ENCODE measurements around the gene ERN2.

The ERN2 gene

DNA sequence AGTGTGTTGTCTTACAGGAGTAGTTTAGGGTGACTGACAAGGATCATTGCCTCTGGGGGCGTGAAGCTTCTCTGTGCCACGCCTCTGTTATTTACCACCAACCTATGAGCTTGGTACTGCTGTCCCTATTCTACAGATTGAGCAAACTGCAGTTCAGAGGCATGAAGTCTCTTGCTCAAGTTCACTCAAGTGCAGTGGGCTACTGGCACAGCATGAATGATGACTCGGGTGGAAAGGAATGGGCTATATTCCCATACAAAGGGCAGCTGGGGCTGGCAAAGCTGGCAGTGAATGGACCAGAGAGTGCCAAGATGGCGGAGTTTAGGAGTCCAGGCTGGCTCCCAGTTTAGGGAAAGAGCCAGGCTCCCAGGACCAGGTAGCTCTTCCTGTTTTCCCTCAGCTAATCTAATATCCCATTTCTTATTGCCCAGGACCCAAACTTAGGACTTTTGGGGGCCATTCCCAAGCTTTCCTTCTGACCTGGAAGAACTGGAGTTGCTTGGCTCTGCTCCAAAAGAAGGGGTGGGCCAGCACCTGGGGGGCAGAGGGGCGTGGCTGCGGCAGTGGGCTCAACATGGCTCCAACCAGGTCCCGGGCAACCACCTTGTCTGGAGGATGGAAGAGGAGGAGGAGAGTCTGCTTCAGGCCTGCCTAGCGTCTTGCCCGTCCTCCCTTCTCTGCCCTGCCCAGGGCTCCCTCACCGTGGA, 21.4 kb downstream of the ERN2 start:
- Histone ChIP-seq H3K36me3 (ENCODE audit: control insufficient read depth in 5 of 5, insufficient read depth in 5 of 5, low read length in 5 of 5) (peaks cover 0 to 45% (median 42%) of the 10 kb centered on the region in 5 donors), H3K9ac (ENCODE audit: low read length in 5 of 5) (no peak overlapping the region), H3K4me1 (ENCODE audit: control insufficient read depth in 5 of 5, insufficient read depth in 5 of 5, low read length in 5 of 5) (peaks cover 0 to 29% (median 22%) of the 10 kb centered on the region in 5 donors), H3K27ac (ENCODE audit: low read depth, low read length) (no peak overlapping the region), H3K27me3 (ENCODE audit: control insufficient read depth in 5 of 5, insufficient read depth in 4 of 5, low read length in 5 of 5) (no peaks in the 10 kb centered on the region), H3K9me3 (ENCODE audit: control insufficient read depth in 5 of 5, low read length in 5 of 5) (no peaks in the 10 kb centered on the region), H3K4me3 (ENCODE audit: low read depth in 1 of 5, low read length in 5 of 5) (no peak overlapping the region)

DNA sequence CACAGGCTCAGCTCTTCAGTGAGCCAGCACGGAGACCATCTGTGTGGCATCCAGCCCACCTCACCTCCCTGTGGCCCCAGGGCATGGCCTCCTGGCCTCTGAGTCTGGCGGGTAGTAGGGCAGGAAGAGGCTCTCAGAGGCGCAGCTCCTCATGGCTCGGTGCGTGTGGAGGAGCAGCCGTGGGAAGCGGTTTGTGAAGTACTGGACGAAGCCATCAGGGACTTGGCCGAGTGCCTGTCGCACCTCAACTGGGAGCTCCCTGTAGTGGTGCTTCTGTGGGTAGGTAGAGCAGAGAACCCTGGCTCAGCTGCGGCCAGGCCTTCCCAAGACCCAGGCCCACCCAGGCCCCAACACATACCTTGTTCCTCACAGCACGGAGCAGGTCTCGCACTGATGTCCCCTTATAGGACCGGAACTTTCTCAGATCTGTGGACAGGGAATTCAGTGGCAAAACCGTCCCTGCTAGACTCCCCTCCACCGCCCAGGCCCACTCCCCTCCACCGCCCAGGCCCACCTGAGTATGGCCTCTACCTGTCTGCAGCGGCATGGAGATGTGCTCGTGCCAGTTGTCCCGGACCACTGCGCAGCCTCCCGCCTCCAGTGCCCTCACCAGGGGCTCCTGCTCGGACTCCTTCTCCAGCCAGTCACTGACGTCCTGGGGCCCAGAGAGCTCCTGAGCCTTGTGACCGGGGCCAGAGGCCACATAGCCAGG, 22.1 kb downstream of the ERN2 start:
- Histone ChIP-seq H3K9ac (ENCODE audit: low read length in 5 of 5) (no peak overlapping the region), H3K4me1 (ENCODE audit: control insufficient read depth in 5 of 5, insufficient read depth in 5 of 5, low read length in 5 of 5) (peaks cover 0 to 29% (median 22%) of the 10 kb centered on the region in 5 donors), H3K36me3 (ENCODE audit: control insufficient read depth in 5 of 5, insufficient read depth in 5 of 5, low read length in 5 of 5) (peaks cover 0 to 48% (median 42%) of the 10 kb centered on the region in 5 donors)

GRCh38 chr16:23689442-23690187, 23.4 kb downstream of the ERN2 start:
- Histone ChIP-seq H3K4me1 (ENCODE audit: control insufficient read depth in 5 of 5, insufficient read depth in 5 of 5, low read length in 5 of 5) (peaks cover 0 to 22% (median 15%) of the 10 kb centered on the region in 5 donors), H3K9me3 (ENCODE audit: control insufficient read depth in 5 of 5, low read length in 5 of 5) (no peaks in the 10 kb centered on the region), H3K36me3 (ENCODE audit: control insufficient read depth in 5 of 5, insufficient read depth in 5 of 5, low read length in 5 of 5) (peaks cover 0 to 48% (median 42%) of the 10 kb centered on the region in 5 donors), H3K27ac (ENCODE audit: low read depth, low read length) (no peak overlapping the region), H3K4me3 (ENCODE audit: low read depth in 1 of 5, low read length in 5 of 5) (no peak overlapping the region), H3K9ac (ENCODE audit: low read length in 5 of 5) (no peak overlapping the region), H3K27me3 (ENCODE audit: control insufficient read depth in 5 of 5, insufficient read depth in 4 of 5, low read length in 5 of 5) (no peaks in the 10 kb centered on the region)

More for the DNA sequence above, 22.1 kb downstream of the ERN2 start:
- Histone ChIP-seq H3K4me3 (ENCODE audit: low read depth in 1 of 5, low read length in 5 of 5) (no peak overlapping the region), H3K27ac (ENCODE audit: low read depth, low read length) (no peak overlapping the region), H3K9me3 (ENCODE audit: control insufficient read depth in 5 of 5, low read length in 5 of 5) (no peaks in the 10 kb centered on the region), H3K27me3 (ENCODE audit: control insufficient read depth in 5 of 5, insufficient read depth in 4 of 5, low read length in 5 of 5) (no peaks in the 10 kb centered on the region)

DNA sequence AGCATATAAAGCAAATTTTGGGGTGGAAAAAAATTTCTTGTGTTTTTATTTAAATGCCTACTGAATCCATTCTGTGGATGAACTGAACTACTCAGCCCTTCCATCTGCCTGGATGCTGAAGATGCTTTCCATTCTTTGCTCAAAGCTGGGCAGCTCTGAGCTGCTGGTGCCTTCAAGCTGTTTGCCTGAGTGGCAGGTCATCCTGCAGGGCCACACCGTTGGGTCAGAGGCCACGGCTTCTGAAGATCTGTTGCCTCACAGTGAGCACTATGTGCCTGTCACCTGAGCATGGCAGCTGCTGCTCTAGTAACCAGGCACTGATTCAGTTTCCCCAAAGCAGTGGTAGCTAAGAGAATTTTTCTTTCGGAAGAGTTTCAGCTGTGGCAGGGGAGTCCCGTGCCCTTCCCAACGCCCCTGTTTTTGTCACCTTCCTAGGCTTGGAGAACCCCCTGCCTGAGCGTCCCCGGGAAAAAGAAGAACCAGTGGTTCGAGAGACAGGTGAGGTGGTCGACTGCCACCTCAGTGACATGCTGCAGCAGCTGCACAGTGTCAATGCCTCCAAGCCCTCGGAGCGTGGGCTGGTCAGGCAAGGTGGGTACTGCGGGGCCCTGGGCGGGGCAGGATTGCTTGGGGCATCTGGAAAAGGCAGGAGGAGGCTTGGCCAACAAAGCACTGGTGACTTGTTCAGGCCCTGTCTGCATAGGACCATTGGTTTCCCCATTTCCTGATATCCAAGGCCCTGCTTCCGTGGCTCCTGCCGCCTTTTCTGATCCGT, 25.8 kb downstream of the ERN2 start:
- Histone ChIP-seq H3K4me3 (ENCODE audit: low read depth in 1 of 5, low read length in 5 of 5) (no peak overlapping the region), H3K27ac (ENCODE audit: low read depth, low read length) (no peak overlapping the region), H3K4me1 (ENCODE audit: control insufficient read depth in 5 of 5, insufficient read depth in 5 of 5, low read length in 5 of 5) (peaks cover 0 to 14% (median 8%) of the 10 kb centered on the region in 5 donors), H3K9ac (ENCODE audit: low read length in 5 of 5) (no peak overlapping the region), H3K27me3 (ENCODE audit: control insufficient read depth in 5 of 5, insufficient read depth in 4 of 5, low read length in 5 of 5) (no peaks in the 10 kb centered on the region), H3K36me3 (ENCODE audit: control insufficient read depth in 5 of 5, insufficient read depth in 5 of 5, low read length in 5 of 5) (peaks cover 0 to 66% (median 53%) of the 10 kb centered on the region in 5 donors), H3K9me3 (ENCODE audit: control insufficient read depth in 5 of 5, low read length in 5 of 5) (no peaks in the 10 kb centered on the region)

DNA sequence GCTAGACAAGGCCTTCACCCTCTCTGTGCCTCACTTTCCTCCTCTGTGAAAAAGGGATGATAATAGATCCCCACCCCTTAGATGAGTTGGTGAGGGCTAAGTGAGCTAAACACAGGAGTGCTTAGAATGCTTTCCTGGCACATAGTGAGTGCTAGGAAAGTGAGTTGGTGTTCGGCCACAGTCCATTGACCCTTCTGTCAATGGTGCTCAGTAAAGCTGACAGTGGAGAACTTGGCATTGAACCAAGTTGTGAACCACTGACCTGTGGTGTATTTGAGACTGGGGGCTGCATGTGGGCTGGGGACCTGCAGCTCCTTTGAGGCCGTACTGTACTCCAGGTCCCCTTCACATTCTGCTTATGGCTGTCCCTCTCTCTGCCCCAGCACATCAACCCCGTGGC, 29.5 kb downstream of the ERN2 start:
- peaks cover 0 to 56% (median 36%) of the 10 kb centered on the region in 5 donors for H3K36me3 ChIP-seq (ENCODE audit: control insufficient read depth in 5 of 5, insufficient read depth in 5 of 5, low read length in 5 of 5)
- no peaks in the 10 kb centered on the region for H3K9me3 ChIP-seq (ENCODE audit: control insufficient read depth in 5 of 5, low read length in 5 of 5)
- H3K27me3 ChIP-seq (ENCODE audit: control insufficient read depth in 5 of 5, insufficient read depth in 4 of 5, low read length in 5 of 5) = no peaks in the 10 kb centered on the region
- no peak overlapping the region for H3K27ac ChIP-seq (ENCODE audit: low read depth, low read length)
- H3K9ac ChIP-seq (ENCODE audit: low read length in 5 of 5) = no peak overlapping the region
- H3K4me1 ChIP-seq (ENCODE audit: control insufficient read depth in 5 of 5, insufficient read depth in 5 of 5, low read length in 5 of 5) = peaks cover 0 to 11% (median 10%) of the 10 kb centered on the region in 5 donors
- no peak overlapping the region for H3K4me3 ChIP-seq (ENCODE audit: low read depth in 1 of 5, low read length in 5 of 5)

- Histone ChIP-seq H3K36me3 (ENCODE audit: control insufficient read depth in 5 of 5, insufficient read depth in 5 of 5, low read length in 5 of 5) (peaks cover 0 to 43% (median 23%) of the 10 kb centered on the region in 5 donors), H3K4me3 (ENCODE audit: low read depth in 1 of 5, low read length in 5 of 5) (no peak overlapping the region), H3K27me3 (ENCODE audit: control insufficient read depth in 5 of 5, insufficient read depth in 4 of 5, low read length in 5 of 5) (no peaks in the 10 kb centered on the region)
These were observed 30.8 kb downstream of the ERN2 start for GRCh38 chr16:23682181-23682580.

GRCh38 chr16:23679986-23680336, 33.1 kb downstream of the ERN2 start:
- no peaks in the 10 kb centered on the region for H3K27me3 ChIP-seq (ENCODE audit: control insufficient read depth in 5 of 5, insufficient read depth in 4 of 5, low read length in 5 of 5)
- peaks cover 0 to 42% (median 24%) of the 10 kb centered on the region in 5 donors for H3K36me3 ChIP-seq (ENCODE audit: control insufficient read depth in 5 of 5, insufficient read depth in 5 of 5, low read length in 5 of 5)
- no peak overlapping the region for H3K9ac ChIP-seq (ENCODE audit: low read length in 5 of 5)
- H3K27ac ChIP-seq (ENCODE audit: low read depth, low read length) = no peak overlapping the region
- H3K4me3 ChIP-seq (ENCODE audit: low read depth in 1 of 5, low read length in 5 of 5) = no peak overlapping the region
- no peaks in the 10 kb centered on the region for H3K9me3 ChIP-seq (ENCODE audit: control insufficient read depth in 5 of 5, low read length in 5 of 5)
- peaks cover 0 to 16% (median 15%) of the 10 kb centered on the region in 5 donors for H3K4me1 ChIP-seq (ENCODE audit: control insufficient read depth in 5 of 5, insufficient read depth in 5 of 5, low read length in 5 of 5)

More at GRCh38 chr16:23682181-23682580, 30.8 kb downstream of the ERN2 start:
- H3K27ac ChIP-seq (ENCODE audit: low read depth, low read length) = no peak overlapping the region
- H3K9ac ChIP-seq (ENCODE audit: low read length in 5 of 5) = no peak overlapping the region
- H3K4me1 ChIP-seq (ENCODE audit: control insufficient read depth in 5 of 5, insufficient read depth in 5 of 5, low read length in 5 of 5) = peaks cover 0 to 16% (median 15%) of the 10 kb centered on the region in 5 donors
- no peaks in the 10 kb centered on the region for H3K9me3 ChIP-seq (ENCODE audit: control insufficient read depth in 5 of 5, low read length in 5 of 5)

DNA sequence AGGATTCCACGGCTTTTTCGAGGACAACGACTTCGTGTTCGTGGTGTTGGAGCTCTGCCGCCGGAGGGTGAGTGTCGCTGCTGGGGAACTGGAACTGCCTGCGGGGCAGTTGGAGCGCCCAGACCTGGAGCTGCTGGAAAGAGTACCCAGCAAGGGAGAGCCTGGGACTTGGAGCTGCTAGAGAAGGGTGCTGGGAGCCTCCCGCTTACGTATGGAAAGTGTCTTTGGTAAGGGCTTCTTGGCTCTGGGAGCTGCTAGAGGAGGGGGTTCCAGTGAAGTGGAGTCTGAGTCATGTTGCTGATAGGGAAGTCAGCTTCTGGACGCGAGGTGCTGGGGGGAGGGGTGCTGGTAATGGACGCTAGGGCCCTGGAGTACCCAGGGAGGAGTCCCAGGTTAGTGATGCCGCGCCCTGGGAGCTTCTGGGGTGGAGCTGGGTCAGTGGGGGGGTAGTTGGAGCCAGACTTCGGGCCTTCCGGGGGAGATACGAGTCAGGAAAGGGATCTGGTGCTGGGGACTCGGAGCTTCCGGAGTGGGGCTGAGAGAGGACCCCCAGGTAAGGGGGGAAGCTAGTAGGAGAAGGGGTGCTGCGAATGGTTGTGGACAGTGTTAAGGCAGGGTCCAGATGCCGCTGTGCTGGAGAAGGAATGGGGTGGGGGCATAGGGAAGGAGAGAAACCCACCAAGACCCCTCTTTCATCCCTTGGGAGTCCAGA, 33.6 kb downstream of the ERN2 start:
- H3K27ac ChIP-seq (ENCODE audit: low read depth, low read length) = no peak overlapping the region
- no peaks in the 10 kb centered on the region for H3K9me3 ChIP-seq (ENCODE audit: control insufficient read depth in 5 of 5, low read length in 5 of 5)
- H3K9ac ChIP-seq (ENCODE audit: low read length in 5 of 5) = peak overlapping the region in 3 of 5 donors; percentile 10 to 67 (median 59)
- peaks cover 0 to 16% (median 15%) of the 10 kb centered on the region in 5 donors for H3K4me1 ChIP-seq (ENCODE audit: control insufficient read depth in 5 of 5, insufficient read depth in 5 of 5, low read length in 5 of 5)
- peaks cover 0 to 41% (median 24%) of the 10 kb centered on the region in 5 donors for H3K36me3 ChIP-seq (ENCODE audit: control insufficient read depth in 5 of 5, insufficient read depth in 5 of 5, low read length in 5 of 5)
- H3K4me3 ChIP-seq (ENCODE audit: low read depth in 1 of 5, low read length in 5 of 5) = peak overlapping the region; percentile 60 to 80 (median 73)
- no peaks in the 10 kb centered on the region for H3K27me3 ChIP-seq (ENCODE audit: control insufficient read depth in 5 of 5, insufficient read depth in 4 of 5, low read length in 5 of 5)
